HG02840 (cell line): ENCODE results near the gene COL25A1.

Experiments
- ATAC-seq: cut with Tn5 transposase; IDR thresholded peaks from one replicate; pipeline ENCODE4 v1.9.1; 2021; ENCODE audit warnings: mild to moderate bottlenecking, moderate library complexity, moderate number of reproducible peaks; ENCODE audit not compliant: unreplicated experiment, low FRiP score

COL25A1 gene

GRCh38 chr4:108795733-108796132 lies 506.7 kb downstream of the COL25A1 start:
- no peak for ATAC-seq

- ATAC-seq: no peak
Observed at GRCh38 chr4:108794136-108794535, 508.3 kb downstream of the COL25A1 start.

GRCh38 chr4:108793415-108793814 lies 509.0 kb downstream of the COL25A1 start:
- no peak for ATAC-seq

GRCh38 chr4:108788731-108789130 lies 513.7 kb downstream of the COL25A1 start:
- no peak for ATAC-seq

- no peak for ATAC-seq
Observed at GRCh38 chr4:108787724-108788123, 514.7 kb downstream of the COL25A1 start.

GRCh38 chr4:108787106-108787505 lies 515.4 kb downstream of the COL25A1 start:
- no peak for ATAC-seq

- no peak for ATAC-seq
Observed at GRCh38 chr4:108786351-108786750, 516.1 kb downstream of the COL25A1 start.

GRCh38 chr4:108783665-108784463 lies 518.6 kb downstream of the COL25A1 start:
- ATAC-seq: no peak

GRCh38 chr4:108779958-108780357 lies 522.5 kb downstream of the COL25A1 start:
- no peak for ATAC-seq

GRCh38 chr4:108777388-108777787 lies 525.1 kb downstream of the COL25A1 start:
- no peak for ATAC-seq

- no peak for ATAC-seq
Observed at GRCh38 chr4:108775921-108776320, 526.5 kb downstream of the COL25A1 start.

GRCh38 chr4:108774809-108775530 lies 527.5 kb downstream of the COL25A1 start:
- ATAC-seq: no peak

GRCh38 chr4:108772402-108772801 lies 530.1 kb downstream of the COL25A1 start:
- ATAC-seq: no peak

GRCh38 chr4:108766058-108766457 lies 536.4 kb downstream of the COL25A1 start:
- ATAC-seq: no peak

GRCh38 chr4:108763986-108764385 lies 538.5 kb downstream of the COL25A1 start:
- no peak for ATAC-seq

GRCh38 chr4:108763226-108763593 lies 539.2 kb downstream of the COL25A1 start:
- no peak for ATAC-seq

- no peak for ATAC-seq
Observed at GRCh38 chr4:108762559-108763225, 539.8 kb downstream of the COL25A1 start, which contains the start of gene ETNPPL. Gene ETNPPL, minus strand, starts transcription at chr4:108763053. Its CDS starts 155 bp downstream, at chr4:108762898.
